ENCODE data around the gene SCARB1.

Gene SCARB1

GRCh38 chr12:124809391-124809790 is 54.3 kb downstream of the SCARB1 start:
- Histone ChIP-seq H3K27me3 (ENCODE audit: control insufficient read depth, low read length) (no peaks in the 10 kb centered on the region), H3K9me3 (ENCODE audit: control insufficient read depth, insufficient read depth, low read length) (no peaks in the 10 kb centered on the region), H3K27ac (ENCODE audit: low read depth, low read length) (no peak overlapping the region), H3K9me2 (replicated peaks; ENCODE audit: control insufficient read depth, low read length) (no peaks in the 10 kb centered on the region), H3K4me3 (ENCODE audit: low read length) (no peak overlapping the region), H3F3A (ENCODE audit: control insufficient read depth, insufficient read depth) (no peaks in the 10 kb centered on the region), H4K20me1 (ENCODE audit: control insufficient read depth, insufficient read depth, low read depth, low read length) (no peaks in the 10 kb centered on the region), H3K36me3 (ENCODE audit: control insufficient read depth, low read length) (peaks cover 82% of the 10 kb centered on the region), H3K4me2 (ENCODE audit: low read length) (no peak overlapping the region), H3K79me2 (ENCODE audit: control insufficient read depth, low read length) (no peaks in the 10 kb centered on the region), H3K4me1 (ENCODE audit: control insufficient read depth, low read length) (no peaks in the 10 kb centered on the region; the same call in 1 of the 2 replicates)
- TF ChIP-seq EZH2phosphoT487 (IDR thresholded peaks at IDR 0.05; ENCODE audit: borderline replicate concordance, low read length) (no peak), CTCF (IDR thresholded peaks at IDR 0.05; ENCODE audit: low read depth, low read length, poor library complexity, severe bottlenecking) (no peak)

GRCh38 chr12:124808272-124808671 is 55.4 kb downstream of the SCARB1 start:
- H3K36me3 ChIP-seq (ENCODE audit: control insufficient read depth, low read length) = peaks cover 77% of the 10 kb centered on the region
- H3K4me1 ChIP-seq (ENCODE audit: control insufficient read depth, low read length) = peaks cover 4% of the 10 kb centered on the region; the same call in 1 of the 2 replicates
- no peak overlapping the region for H3K4me2 ChIP-seq (ENCODE audit: low read length)
- no peak overlapping the region for H3K27ac ChIP-seq (ENCODE audit: low read depth, low read length)
- peaks cover 4% of the 10 kb centered on the region; the same call in 1 of the 2 replicates for H3K79me2 ChIP-seq (ENCODE audit: control insufficient read depth, low read length)
- H3K27me3 ChIP-seq (ENCODE audit: control insufficient read depth, low read length) = no peaks in the 10 kb centered on the region
- H3K9me3 ChIP-seq (ENCODE audit: control insufficient read depth, insufficient read depth, low read length) = no peaks in the 10 kb centered on the region
- H4K20me1 ChIP-seq (ENCODE audit: control insufficient read depth, insufficient read depth, low read depth, low read length) = no peaks in the 10 kb centered on the region
- TF ChIP-seq CTCF (IDR thresholded peaks at IDR 0.05; ENCODE audit: low read depth, low read length, poor library complexity, severe bottlenecking) (no peak), EZH2phosphoT487 (IDR thresholded peaks at IDR 0.05; ENCODE audit: borderline replicate concordance, low read length) (no peak)
- no peaks in the 10 kb centered on the region for H3K9me2 ChIP-seq (replicated peaks; ENCODE audit: control insufficient read depth, low read length)
- H3F3A ChIP-seq (ENCODE audit: control insufficient read depth, insufficient read depth) = no peaks in the 10 kb centered on the region
- no peak overlapping the region for H3K4me3 ChIP-seq (ENCODE audit: low read length)

- Histone ChIP-seq H3K79me2 (ENCODE audit: control insufficient read depth, low read length) (peaks cover 4% of the 10 kb centered on the region; the same call in 1 of the 2 replicates), H3K27ac (ENCODE audit: low read depth, low read length) (no peak overlapping the region), H3K9me3 (ENCODE audit: control insufficient read depth, insufficient read depth, low read length) (no peaks in the 10 kb centered on the region), H3K36me3 (ENCODE audit: control insufficient read depth, low read length) (peaks cover 76% of the 10 kb centered on the region), H3K4me3 (ENCODE audit: low read length) (no peak overlapping the region), H3K9me2 (replicated peaks; ENCODE audit: control insufficient read depth, low read length) (no peaks in the 10 kb centered on the region), H4K20me1 (ENCODE audit: control insufficient read depth, insufficient read depth, low read depth, low read length) (no peaks in the 10 kb centered on the region), H3K27me3 (ENCODE audit: control insufficient read depth, low read length) (no peaks in the 10 kb centered on the region), H3K4me2 (ENCODE audit: low read length) (no peak overlapping the region), H3F3A (ENCODE audit: control insufficient read depth, insufficient read depth) (no peaks in the 10 kb centered on the region), H3K4me1 (ENCODE audit: control insufficient read depth, low read length) (peaks cover 4% of the 10 kb centered on the region; the same call in 1 of the 2 replicates)
- no peak for TF ChIP-seq CTCF (IDR thresholded peaks at IDR 0.05; ENCODE audit: low read depth, low read length, poor library complexity, severe bottlenecking)
- TF ChIP-seq EZH2phosphoT487 (IDR thresholded peaks at IDR 0.05; ENCODE audit: borderline replicate concordance, low read length) = no peak
Observed at GRCh38 chr12:124805876-124806668, 57.6 kb downstream of the SCARB1 start.
